Measurements from ENCODE around the gene RNF217.
"Not testable (repeated sequence)": the region's sequence is repeated elsewhere in the genome, so short reads cannot be mapped to it uniquely, and the experiment has no call there.

The RNF217 gene

DNA sequence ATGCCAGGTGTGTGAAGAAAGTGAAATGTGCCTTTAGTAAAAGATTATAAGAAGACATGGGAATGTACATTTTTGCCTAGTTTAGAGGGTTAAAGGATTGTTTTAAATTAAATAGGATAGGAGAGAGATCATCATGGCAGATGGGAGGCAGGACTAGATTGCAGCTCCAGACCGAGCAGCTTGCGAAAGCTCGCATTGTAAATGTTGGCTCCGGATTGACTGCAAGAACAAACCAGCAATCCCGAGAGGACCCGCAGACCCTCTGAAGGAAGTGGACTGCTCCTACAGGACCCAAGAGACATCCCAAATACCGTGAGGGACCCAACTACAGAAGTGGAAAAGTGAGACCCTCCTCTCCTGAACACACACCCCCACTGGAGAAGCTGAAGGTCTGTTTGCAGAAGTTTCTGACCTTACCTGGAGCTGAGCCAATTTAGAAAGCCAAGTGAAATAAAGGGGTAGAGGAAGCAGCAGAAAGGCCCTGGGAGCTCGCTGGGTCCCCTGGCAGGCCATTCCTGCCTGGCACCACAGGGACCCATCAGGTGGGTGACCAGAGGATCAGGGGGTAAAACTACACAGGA lies 161.3 kb downstream of the RNF217 start:
- no peak for TF ChIP-seq CTCF (IDR thresholded peaks at IDR 0.05; ENCODE audit: low read depth, low read length)
- no peak for DNase-seq (ENCODE audit: extremely low read depth, low read depth)

DNA sequence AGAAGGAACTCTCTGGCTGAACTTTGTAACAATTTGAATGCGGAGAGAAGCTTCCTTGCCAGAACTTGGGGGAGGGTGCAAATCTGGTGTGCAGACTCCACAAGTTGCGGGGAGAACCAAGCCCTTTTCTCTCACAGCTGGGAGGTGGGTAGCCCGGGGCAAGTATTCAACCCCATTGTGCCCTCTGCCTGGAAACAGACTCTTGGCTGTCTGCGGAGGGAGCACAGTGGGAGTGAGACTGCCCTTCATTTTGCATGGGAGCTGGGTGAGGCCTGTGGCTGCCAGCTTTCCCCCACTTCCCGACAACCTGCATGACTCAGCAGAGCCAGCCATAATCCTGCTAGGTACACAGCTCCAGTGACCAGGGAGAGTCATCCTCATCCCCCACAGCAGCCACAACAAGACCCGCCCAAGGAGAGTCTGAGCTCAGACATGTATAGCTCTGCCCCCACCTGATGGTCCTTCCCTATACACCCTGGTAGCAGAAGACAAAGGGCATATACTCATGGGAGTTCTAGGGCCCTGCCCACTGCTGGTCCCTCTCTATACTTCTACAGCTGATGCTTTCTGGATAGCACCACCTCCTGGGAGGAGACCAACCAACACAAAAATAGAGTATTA lies 161.9 kb downstream of the RNF217 start:
- no peak for TF ChIP-seq CTCF (IDR thresholded peaks at IDR 0.05; ENCODE audit: low read depth, low read length)
- DNase-seq (ENCODE audit: extremely low read depth, low read depth), result no peak

DNA sequence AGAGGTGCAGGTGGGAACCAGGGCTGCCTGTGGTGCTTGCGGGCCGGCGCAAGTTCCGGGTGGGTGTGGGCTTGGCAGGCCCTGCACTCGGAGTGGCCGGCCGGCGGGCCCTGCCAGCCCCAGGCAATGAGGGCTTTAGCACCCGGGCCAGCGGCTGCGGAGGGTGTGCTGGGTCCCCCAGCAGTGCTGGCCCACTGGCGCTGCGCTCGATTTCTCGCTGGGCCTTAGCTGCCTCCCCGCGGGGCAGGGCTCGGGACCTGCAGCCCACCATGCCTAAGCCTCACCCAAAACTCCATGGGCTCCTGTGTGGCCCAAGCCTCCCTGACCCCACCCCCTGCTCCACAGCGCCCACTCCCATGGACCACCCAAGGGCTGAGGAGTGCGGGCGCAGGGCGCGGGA lies 163.6 kb downstream of the RNF217 start:
- DNase-seq (ENCODE audit: extremely low read depth, low read depth), result not testable (repeated sequence)

GRCh38 chr6:125129354-125129753 lies 167.1 kb downstream of the RNF217 start:
- no peak for TF ChIP-seq CTCF (IDR thresholded peaks at IDR 0.05; ENCODE audit: low read depth, low read length)
- DNase-seq (ENCODE audit: extremely low read depth, low read depth), result no peak

DNA sequence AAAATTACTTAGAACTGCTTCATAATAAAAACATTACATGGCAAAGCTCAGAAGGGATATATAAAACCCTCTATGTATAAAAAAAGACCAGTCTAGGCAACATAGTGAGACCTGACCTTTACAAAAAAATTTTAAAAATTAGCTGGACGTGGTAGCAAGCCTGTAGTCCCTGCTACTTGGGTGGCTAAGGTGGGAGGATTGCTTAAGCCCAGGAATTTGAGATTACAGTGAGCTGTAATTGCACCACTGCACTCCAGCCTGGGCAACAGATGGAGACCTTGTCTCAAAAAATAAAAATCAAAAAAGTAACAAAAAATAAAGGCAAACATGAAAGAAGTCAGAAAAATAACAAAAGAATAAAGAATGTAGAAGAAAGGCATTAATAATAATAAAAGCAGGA lies 169.8 kb downstream of the RNF217 start:
- DNase-seq (ENCODE audit: extremely low read depth, low read depth), result no peak
- no peak for TF ChIP-seq CTCF (IDR thresholded peaks at IDR 0.05; ENCODE audit: low read depth, low read length)

- DNase-seq (ENCODE audit: extremely low read depth, low read depth), result no peak
- no peak for TF ChIP-seq CTCF (IDR thresholded peaks at IDR 0.05; ENCODE audit: low read depth, low read length)
Observed at GRCh38 chr6:125136378-125136777, 174.1 kb downstream of the RNF217 start.

DNA sequence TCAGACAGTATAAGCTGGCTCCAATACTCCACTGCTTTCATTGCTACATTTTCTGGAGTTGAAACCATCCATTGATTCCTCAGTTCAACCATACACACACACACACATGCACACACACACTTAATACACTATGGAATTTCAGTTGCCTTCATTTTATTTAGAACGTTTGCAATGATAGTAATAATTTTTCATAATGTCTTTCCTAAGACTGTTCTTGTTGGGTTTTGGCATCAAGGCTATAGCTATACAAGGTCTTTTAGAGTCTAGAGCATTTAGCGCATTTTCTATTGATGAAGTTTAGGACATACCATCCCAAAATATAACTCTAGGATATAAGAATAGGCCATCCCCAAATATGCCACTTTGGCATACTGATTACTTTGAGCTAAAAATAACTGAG lies 175.8 kb downstream of the RNF217 start:
- no peak for DNase-seq (ENCODE audit: extremely low read depth, low read depth)
- no peak for TF ChIP-seq CTCF (IDR thresholded peaks at IDR 0.05; ENCODE audit: low read depth, low read length)

DNA sequence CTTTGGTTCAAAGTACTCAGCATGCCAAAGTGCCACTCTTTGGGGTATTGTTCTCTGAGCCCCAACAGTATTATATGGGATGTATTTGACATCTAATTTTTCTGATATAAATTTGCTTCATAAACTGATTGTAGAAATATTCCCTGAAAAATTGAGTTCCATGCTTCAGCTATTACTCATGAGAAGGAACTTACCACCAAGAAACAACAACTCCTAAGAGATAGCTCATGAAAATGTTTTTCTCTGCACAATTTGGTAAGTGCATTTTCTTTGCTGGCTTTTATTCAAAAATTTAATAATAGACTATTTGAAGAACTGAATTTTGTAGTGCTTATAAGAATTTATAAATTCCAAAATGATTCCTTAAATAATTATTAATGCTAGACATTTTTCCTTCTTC lies 178.6 kb downstream of the RNF217 start:
- no peak for TF ChIP-seq CTCF (IDR thresholded peaks at IDR 0.05; ENCODE audit: low read depth, low read length)
- DNase-seq (ENCODE audit: extremely low read depth, low read depth), result no peak

Measured in AG09319 (cell line).